HCT116 (cell line): ENCODE data around the gene SNX22. TPM values are rescaled to one million over a fixed set of nuclear protein-coding genes. Genes with fewer than 3 reads are reported as not detected.

Experiments
- ATAC-seq: fragments of 200-7000 bp; cut with Tn5 transposase; 2 replicates; pipeline ENCODE4 v1.9.1; 2020; ENCODE audit warnings: mild to moderate bottlenecking, moderate library complexity
- BruUV-seq: library from RNA; stranded (reverse); fragments of 400-500 nt; replicated peaks from 2 replicates; lab custom pipeline; 2021; lab: Mats Ljungman, UMichigan
- CTCF ChIA-PET: fragments of 300-600 bp; sonication (Branson Sonifier 250); formaldehyde crosslinking; loops from one replicate; lab custom pipeline; 2021; ENCODE audit warnings: antibody characterized with exemption; lab: Charles Lee
- POLR2A ChIA-PET: fragments of 300-600, 350-600 bp; sonication (Branson Sonifier 250); formaldehyde crosslinking; loops from one replicate; lab custom pipeline; 2021; ENCODE audit warnings: antibody characterized with exemption; lab: Charles Lee
- RAD21 ChIA-PET, 2 experiments: fragments of 300-600 bp; sonication (Branson Sonifier 250); formaldehyde crosslinking; loops; one replicate each; lab custom pipeline; 2023; ENCODE audit warnings: low total read pairs in 2 of 2; ENCODE audit not compliant: uncharacterized antibody in 2 of 2, unreplicated experiment in 2 of 2, low non-redundant PET in 1 of 2; lab: Charles Lee
- DNase-seq: peaks from one replicate; pipeline ENCODE4 v3.0.0-alpha.2; 2010; ENCODE audit warnings: low read depth, low spot score
- H2AFZ ChIP-seq: fragments of 200-600 bp; shearing (Covaris generic), sonication (generic); 2 replicates; pipeline ENCODE4 v1.6.1; 2017; ENCODE audit warnings: low read depth, mixed run types, mixed read lengths, antibody characterized with exemption, low read length; ENCODE audit not compliant: poor library complexity, severe bottlenecking
- H3K27ac ChIP-seq: 2 replicates; pipeline ENCODE4 v1.5.1; 2012; ENCODE audit warnings: low read depth, low read length
- H3K27me3 ChIP-seq: fragments of 200-600 bp; sonication (generic); 2 replicates; pipeline ENCODE4 v1.6.1; 2016; ENCODE audit warnings: mixed run types, low read length, mixed read lengths; ENCODE audit not compliant: insufficient read depth
- H3K36me3 ChIP-seq, 2 experiments: fragments of 200-500 bp in 1 of 2; fragments of 200-600 bp in 1 of 2; sonication (Bioruptor generic) in 1 of 2; sonication (generic) in 1 of 2; 2 replicates each; pipeline versions ENCODE4 v1.5.1 to v1.6.1; 2014 to 2016; ENCODE audit warnings: low read length in 2 of 2, inconsistent platforms in 1 of 2, mixed read lengths in 1 of 2, mixed run types in 1 of 2; ENCODE audit not compliant: insufficient read depth in 2 of 2, control insufficient read depth in 1 of 2
- H3K4me1 ChIP-seq, 2 experiments: fragments of 200-600 bp in 1 of 2; sonication (generic) in 1 of 2; 2 replicates each; pipeline versions ENCODE4 v1.5.1 to v1.6.1; 2012 to 2017; ENCODE audit warnings: low read length in 2 of 2, inconsistent platforms in 1 of 2, mild to moderate bottlenecking in 1 of 2, mixed read lengths in 1 of 2, mixed run types in 1 of 2, moderate library complexity in 1 of 2; ENCODE audit not compliant: insufficient read depth in 2 of 2, control insufficient read depth in 1 of 2
- H3K4me2 ChIP-seq: fragments of 200-600 bp; sonication (generic); 2 replicates; pipeline ENCODE4 v1.6.1; 2017; ENCODE audit warnings: mixed run types, low read length, mixed read lengths
- H3K4me3 ChIP-seq, 2 experiments: fragments of 200-600 bp in 1 of 2; sonication (generic) in 1 of 2; replicated peaks in 1 of 2; 2 replicates each; pipeline ENCODE4 v1.5.1; 2011 to 2016; ENCODE audit warnings: low read length in 2 of 2, control low read depth in 1 of 2, low read depth in 1 of 2, mild to moderate bottlenecking in 1 of 2, mixed read lengths in 1 of 2, mixed run types in 1 of 2
- H3K79me2 ChIP-seq: fragments of 200-600 bp; sonication (generic); 2 replicates; pipeline ENCODE4 v1.6.1; 2017; ENCODE audit warnings: mild to moderate bottlenecking, mixed run types, low read length, moderate library complexity, mixed read lengths; ENCODE audit not compliant: insufficient read depth
- H3K9ac ChIP-seq: fragments of 200-600 bp; sonication (generic); 2 replicates; pipeline ENCODE4 v1.6.1; 2016; ENCODE audit warnings: low read length, mixed read lengths
- H3K9me2 ChIP-seq: fragments of 200-600 bp; sonication (generic), shearing (Covaris generic); 2 replicates; pipeline ENCODE4 v1.6.1; 2017; ENCODE audit warnings: mixed run types, mild to moderate bottlenecking, moderate library complexity; ENCODE audit not compliant: insufficient read depth
- H3K9me3 ChIP-seq, 2 experiments: fragments of 200-500 bp in 1 of 2; fragments of 200-600 bp in 1 of 2; sonication (Bioruptor generic) in 1 of 2; sonication (generic) in 1 of 2; 2 replicates each; pipeline ENCODE4 v1.6.1; 2014 to 2017; ENCODE audit warnings: low read length in 2 of 2, mixed read lengths in 2 of 2, inconsistent platforms in 1 of 2, low read depth in 1 of 2, mild to moderate bottlenecking in 1 of 2, mixed run types in 1 of 2, moderate library complexity in 1 of 2; ENCODE audit not compliant: control insufficient read depth in 1 of 2, insufficient read depth in 1 of 2
- H4K20me1 ChIP-seq: fragments of 200-600 bp; sonication (generic), shearing (Covaris generic); 2 replicates; pipeline ENCODE4 v1.6.1; 2017; ENCODE audit warnings: mixed run types, mild to moderate bottlenecking, moderate library complexity; ENCODE audit not compliant: insufficient read depth
- EZH2 ChIP-seq: fragments of 200-600 bp; sonication (generic); IDR thresholded peaks from 2 replicates; pipeline ENCODE4 v1.6.1; 2017; ENCODE audit warnings: antibody characterized with exemption, mixed run types
- FOSL1 ChIP-seq: IDR thresholded peaks from 2 replicates; pipeline ENCODE4 v1.6.1; 2012; ENCODE audit warnings: low read depth
- REST ChIP-seq: IDR thresholded peaks from 2 replicates; pipeline ENCODE4 v1.6.1; 2012; ENCODE audit warnings: low read depth
- ZFX ChIP-seq: fragments of 450-650 bp; IDR thresholded peaks from 2 replicates; pipeline ENCODE4 v1.6.1; 2017
- intact Hi-C: fragments of 100-400 bp; cut with micrococcal nuclease; formaldehyde crosslinking; loops from 2 replicates; pipeline ENCODE4 v1.10.0; 2022
- total RNA-seq: library from RNA; stranded (reverse); gene quantifications from one replicate; pipeline ENCODE4 v1.2.1, GENCODE V29; 2021; ENCODE audit not compliant: unreplicated experiment

Gene SNX22
- total RNA-seq, 1 experiment from 2014 or later, result 6.3 TPM

- CTCF ChIA-PET, result no interaction called here
Measured at GRCh38 chr15:64197425-64197824, 45.9 kb downstream of the SNX22 start.

More at GRCh38 chr15:64197425-64197824, 45.9 kb downstream of the SNX22 start:
- no peak overlapping the region for H3K4me3 ChIP-seq
- no TSS peak for BruUV-seq
- no peak overlapping the region for H3K27ac ChIP-seq
- no peak overlapping the region for H3K9ac ChIP-seq
- H3K4me2 ChIP-seq, result no peak overlapping the region
- H3K36me3 ChIP-seq, result no peaks in the 10 kb centered on the region; a peak in 1 of 4 replicates
- no peaks in the 10 kb centered on the region for H3K9me3 ChIP-seq
- POLR2A ChIA-PET, result no interaction called here
- no peaks in the 10 kb centered on the region for H3K9me2 ChIP-seq
- H3K4me1 ChIP-seq, result no peaks in the 10 kb centered on the region
- no peaks in the 10 kb centered on the region for H3K79me2 ChIP-seq
- ATAC-seq (no peak), DNase-seq (no peak)
- H3K27me3 ChIP-seq, result no peaks in the 10 kb centered on the region
- H4K20me1 ChIP-seq, result no peaks in the 10 kb centered on the region
- no peak overlapping the region for H2AFZ ChIP-seq
- TF ChIP-seq FOSL1, result no peak
- no peak for TF ChIP-seq ZFX
- TF ChIP-seq REST, result no peak
- TF ChIP-seq EZH2, result no peak
- intact Hi-C loops, result no loop called here
- RAD21 ChIA-PET, result no interaction called here
